ENCODE measurements around the gene MAPK11. TPM values are rescaled to one million over a fixed set of nuclear protein-coding genes. Genes with fewer than 3 reads are reported as not detected.
A peak's percentile ranks its signal among the peaks of the same experiment; 100 is the strongest.
"Not testable (repeated sequence)": the region's sequence is repeated elsewhere in the genome, so short reads cannot be mapped to it uniquely, and the experiment has no call there.

The MAPK11 gene
- total RNA-seq, 6 experiments from 2014 or later: 1.7 to 6.4 (median 2.5) TPM

- Histone ChIP-seq H3K27ac (no peak overlapping the region), H3K27me3 (no peaks in the 10 kb centered on the region), H3K4me1 (peaks cover 3 to 19% (median 4%) of the 10 kb centered on the region in 4 donors), H3K4me3 (no peak overlapping the region), H3K36me3 (peaks cover 0 to 58% (median 32%) of the 10 kb centered on the region in 4 donors), H3K9me3 (no peaks in the 10 kb centered on the region)
- intact Hi-C loops (cut with DNase I): loop anchor here (5.0 to 10.0 kb wide), 2 partner anchors 49 to 51 kb away; partner anchors contain the start of gene DENND6B (in 2 of the 2)
- peak; percentile 58 to 68 (median 62) for ATAC-seq
- WGBS (ENCODE audit: insufficient coverage, low coverage, low lambda C conversion rate, missing lambda C conversion rate): 46% methylated on average over 11 of the region's 25 CpGs
- TF ChIP-seq, protein P1, sequence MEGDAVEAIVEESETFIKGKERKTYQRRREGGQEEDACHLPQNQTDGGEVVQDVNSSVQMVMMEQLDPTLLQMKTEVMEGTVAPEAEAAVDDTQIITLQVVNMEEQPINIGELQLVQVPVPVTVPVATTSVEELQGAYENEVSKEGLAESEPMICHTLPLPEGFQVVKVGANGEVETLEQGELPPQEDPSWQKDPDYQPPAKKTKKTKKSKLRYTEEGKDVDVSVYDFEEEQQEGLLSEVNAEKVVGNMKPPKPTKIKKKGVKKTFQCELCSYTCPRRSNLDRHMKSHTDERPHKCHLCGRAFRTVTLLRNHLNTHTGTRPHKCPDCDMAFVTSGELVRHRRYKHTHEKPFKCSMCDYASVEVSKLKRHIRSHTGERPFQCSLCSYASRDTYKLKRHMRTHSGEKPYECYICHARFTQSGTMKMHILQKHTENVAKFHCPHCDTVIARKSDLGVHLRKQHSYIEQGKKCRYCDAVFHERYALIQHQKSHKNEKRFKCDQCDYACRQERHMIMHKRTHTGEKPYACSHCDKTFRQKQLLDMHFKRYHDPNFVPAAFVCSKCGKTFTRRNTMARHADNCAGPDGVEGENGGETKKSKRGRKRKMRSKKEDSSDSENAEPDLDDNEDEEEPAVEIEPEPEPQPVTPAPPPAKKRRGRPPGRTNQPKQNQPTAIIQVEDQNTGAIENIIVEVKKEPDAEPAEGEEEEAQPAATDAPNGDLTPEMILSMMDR (IDR thresholded peaks at IDR 0.05): peak; percentile 35 to 70 (median 48)
- no peak for TF ChIP-seq POLR2A (IDR thresholded peaks at IDR 0.05)
- peak; percentile 77 to 80 (median 79) for DNase-seq
Measured at GRCh38 chr22:50276143-50276542, 6.0 kb upstream of the MAPK11 start.

DNA sequence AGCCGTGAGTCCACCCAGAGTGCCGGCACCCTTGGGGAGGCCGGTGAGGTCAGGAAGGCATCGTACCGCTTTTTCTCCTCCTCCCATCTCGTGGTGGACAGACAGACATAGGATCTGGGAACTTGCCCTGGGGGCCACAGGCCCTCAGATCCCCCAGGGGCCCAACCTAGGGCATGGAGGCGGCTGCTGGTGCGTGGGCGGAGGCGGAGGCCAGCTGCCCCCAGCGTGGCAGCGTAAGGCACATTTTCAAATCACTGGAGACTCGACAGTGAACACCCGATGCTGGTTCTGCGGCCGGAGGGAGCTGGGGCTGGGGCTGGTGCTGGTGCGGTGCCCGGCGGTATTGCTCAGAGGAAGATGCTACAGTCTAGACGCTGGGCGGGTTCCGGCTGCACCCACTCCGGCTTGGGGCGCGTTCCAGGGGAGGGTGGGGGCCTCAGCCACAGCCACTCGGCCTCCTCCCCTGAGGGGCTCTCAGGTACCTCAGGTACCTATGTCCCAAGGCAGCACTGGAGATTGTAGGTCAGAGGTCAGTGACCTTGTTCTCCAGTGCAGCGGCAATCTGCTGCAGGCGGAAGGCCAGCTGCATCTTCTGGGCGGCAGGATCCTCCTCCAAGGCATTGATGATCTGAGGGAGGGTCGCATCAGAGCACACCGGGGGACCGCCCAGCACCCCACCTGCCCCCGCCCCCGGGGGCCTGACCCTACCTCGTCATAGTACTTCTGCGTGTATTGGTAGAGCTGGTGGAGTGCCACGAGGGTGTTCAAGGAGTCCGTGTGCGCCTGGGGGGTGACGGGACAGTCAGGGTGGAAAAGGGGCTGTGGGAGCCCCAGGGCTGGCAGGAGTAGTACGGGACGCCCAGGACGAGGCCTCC is 5.2 kb upstream of the MAPK11 start:
- H3K27ac ChIP-seq: no peak overlapping the region
- H3K4me1 ChIP-seq: peaks cover 6 to 26% (median 10%) of the 10 kb centered on the region in 4 donors
- 70% methylated on average over 2 of the region's 43 CpGs for WGBS (ENCODE audit: insufficient coverage, low coverage, low lambda C conversion rate, missing lambda C conversion rate)
- no peak overlapping the region for H3K4me3 ChIP-seq
- TF ChIP-seq, protein P1 (IDR thresholded peaks at IDR 0.05): no peak
- TF ChIP-seq POLR2A (IDR thresholded peaks at IDR 0.05): no peak
- no peak for DNase-seq
- ATAC-seq: no peak
- intact Hi-C loops (cut with DNase I): loop anchor here (5.0 to 10.0 kb wide), 2 partner anchors 49 to 52 kb away; partner anchors contain the start of gene DENND6B (in 2 of the 2)
- peaks cover 0 to 51% (median 25%) of the 10 kb centered on the region in 4 donors for H3K36me3 ChIP-seq
- H3K27me3 ChIP-seq: no peaks in the 10 kb centered on the region
- H3K9me3 ChIP-seq: no peaks in the 10 kb centered on the region

GRCh38 chr22:50274771-50275170 is 4.6 kb upstream of the MAPK11 start:
- ATAC-seq (no peak), DNase-seq (no peak)
- H3K9me3 ChIP-seq: no peaks in the 10 kb centered on the region
- H3K4me3 ChIP-seq: no peak overlapping the region
- no peak overlapping the region for H3K27ac ChIP-seq
- H3K27me3 ChIP-seq: no peaks in the 10 kb centered on the region
- H3K4me1 ChIP-seq: peaks cover 6 to 31% (median 11%) of the 10 kb centered on the region in 4 donors
- intact Hi-C loops (cut with DNase I): loop anchor here (5.0 to 10.0 kb wide), 2 partner anchors 50 to 53 kb away; partner anchors contain the start of gene DENND6B (in 2 of the 2)
- TF ChIP-seq POLR2A (IDR thresholded peaks at IDR 0.05): no peak
- TF ChIP-seq, protein P1 (IDR thresholded peaks at IDR 0.05): no peak
- WGBS (ENCODE audit: insufficient coverage, low coverage, low lambda C conversion rate, missing lambda C conversion rate): 53% methylated on average over 3 of the region's 7 CpGs
- H3K36me3 ChIP-seq: peaks cover 0 to 44% (median 19%) of the 10 kb centered on the region in 4 donors

DNA sequence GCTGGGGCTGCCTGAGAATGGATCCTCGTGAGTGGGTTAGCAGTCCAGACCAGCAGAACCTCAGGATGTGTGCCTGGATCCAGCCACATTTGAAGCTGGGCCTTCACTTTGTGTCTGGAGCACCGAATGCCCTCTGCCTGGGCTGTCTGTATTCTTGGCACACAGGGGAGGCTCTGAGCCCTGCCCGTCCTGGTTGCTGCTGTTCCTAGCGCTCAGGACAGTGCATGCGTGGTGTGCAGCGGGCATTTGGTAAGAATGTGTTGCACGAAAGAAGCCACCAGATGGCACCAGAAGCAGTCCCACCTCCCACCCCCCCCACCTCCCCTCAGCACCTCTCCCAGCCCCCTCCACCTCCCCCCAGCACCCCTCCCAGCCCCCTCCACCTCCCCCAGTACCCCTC is 4.1 kb upstream of the MAPK11 start:
- intact Hi-C loops (cut with DNase I): loop anchor here in 1 of 2 donors (10.0 kb wide), 1 partner anchor 50 kb away; the partner anchor contains the start of gene DENND6B
- no peak overlapping the region for H3K4me3 ChIP-seq
- peak; percentile 46 to 71 (median 49) for ATAC-seq
- H3K27ac ChIP-seq: no peak overlapping the region
- no peaks in the 10 kb centered on the region for H3K9me3 ChIP-seq
- H3K27me3 ChIP-seq: no peaks in the 10 kb centered on the region
- H3K4me1 ChIP-seq: peaks cover 6 to 33% (median 12%) of the 10 kb centered on the region in 4 donors
- peak; percentile 55 to 81 (median 73) for DNase-seq
- H3K36me3 ChIP-seq: peaks cover 0 to 40% (median 14%) of the 10 kb centered on the region in 4 donors
- WGBS (ENCODE audit: insufficient coverage, low coverage, low lambda C conversion rate, missing lambda C conversion rate): 0% methylated on average over 1 of the region's 7 CpGs
- no peak for TF ChIP-seq POLR2A (IDR thresholded peaks at IDR 0.05)
- TF ChIP-seq, protein P1 (IDR thresholded peaks at IDR 0.05): peak in 2 of 4 donors; percentile 24 to 47

- not testable (repeated sequence) for H3K27ac ChIP-seq, H3K9me3 ChIP-seq, DNase-seq, H3K27me3 ChIP-seq, H3K4me3 ChIP-seq, ATAC-seq
- H3K4me1 ChIP-seq: peaks cover 6 to 39% (median 15%) of the 10 kb centered on the region in 4 donors
- intact Hi-C loops (cut with DNase I): loop anchor here in 1 of 2 donors (10.0 kb wide), 1 partner anchor 51 kb away; the partner anchor contains the start of gene DENND6B
- peaks cover 0 to 36% (median 11%) of the 10 kb centered on the region in 4 donors for H3K36me3 ChIP-seq
- WGBS (ENCODE audit: insufficient coverage, low coverage, low lambda C conversion rate, missing lambda C conversion rate): 61% methylated on average over 6 of the region's 10 CpGs
Measured at GRCh38 chr22:50273781-50274180, 3.6 kb upstream of the MAPK11 start.

DNA sequence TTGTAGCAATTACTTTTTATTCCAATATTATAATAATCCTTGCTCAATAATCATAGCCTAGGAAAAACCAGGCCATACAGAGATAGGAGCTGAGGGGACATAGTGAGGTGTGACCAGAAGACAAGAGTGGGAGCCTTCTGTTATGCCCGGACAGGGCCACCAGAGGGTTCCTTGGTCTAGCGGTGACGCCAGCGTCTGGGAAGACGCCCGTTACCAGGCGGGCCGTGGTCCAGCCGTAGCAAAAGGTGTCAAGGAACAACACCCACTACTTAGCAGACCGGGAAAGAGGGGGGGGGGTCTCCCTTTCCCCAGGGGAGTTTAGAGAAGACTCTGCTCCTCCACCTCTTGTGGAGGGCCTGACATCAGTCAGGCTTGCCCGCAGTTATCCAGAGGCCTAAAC is 3.2 kb upstream of the MAPK11 start:
- Histone ChIP-seq H3K4me1 (peaks cover 6 to 43% (median 17%) of the 10 kb centered on the region in 4 donors), H3K36me3 (peaks cover 0 to 31% (median 11%) of the 10 kb centered on the region in 4 donors)
- not testable (repeated sequence) for DNase-seq, H3K27me3 ChIP-seq, H3K9me3 ChIP-seq, H3K27ac ChIP-seq, ATAC-seq, H3K4me3 ChIP-seq
- intact Hi-C loops (cut with DNase I): loop anchor here in 1 of 2 donors (10.0 kb wide), 1 partner anchor 51 kb away; the partner anchor contains the start of gene DENND6B
- no CpG with 5 or more reads among the region's 11 CpGs for WGBS (ENCODE audit: insufficient coverage, low coverage, low lambda C conversion rate, missing lambda C conversion rate)

All from right lobe of liver (tissue), 6 donors.